CD8-positive, alpha-beta memory T cell (primary cell): Measurements from ENCODE around the gene MAP2. TPM values are rescaled to one million over a fixed set of nuclear protein-coding genes. Genes with fewer than 3 reads are reported as not detected.

Source experiments
- CTCF ChIA-PET: fragments of 350-600 bp; sonication (Branson Sonifier 250); formaldehyde crosslinking; loops from one replicate; lab custom pipeline; 2021; ENCODE audit warnings: antibody characterized with exemption; lab: Charles Lee
- POLR2A ChIA-PET: fragments of 350-600 bp; sonication (Branson Sonifier 250); formaldehyde crosslinking; loops from one replicate; lab custom pipeline; 2021; ENCODE audit warnings: antibody characterized with exemption; lab: Charles Lee
- DNase-seq, 5 donors: peaks; one replicate each; pipeline versions ENCODE4 v3.0.0 to v3.0.0-alpha.2; 2020 to 2022; ENCODE audit warnings: mixed read lengths in 1 of 5
- H3K27ac ChIP-seq: one replicate; pipeline ENCODE4 v1.7.0; 2013; ENCODE audit warnings: low read depth, mild to moderate bottlenecking, low read length, moderate library complexity
- H3K27me3 ChIP-seq: 2 replicates; pipeline ENCODE4 v1.7.0; 2013; ENCODE audit warnings: low read length, mild to moderate bottlenecking; ENCODE audit not compliant: insufficient read depth, poor library complexity, severe bottlenecking
- H3K36me3 ChIP-seq: 2 replicates; pipeline ENCODE4 v1.7.0; 2013; ENCODE audit warnings: mild to moderate bottlenecking, low read length, moderate library complexity; ENCODE audit not compliant: insufficient read depth
- H3K4me1 ChIP-seq: 2 replicates; pipeline ENCODE4 v1.7.0; 2013; ENCODE audit warnings: mild to moderate bottlenecking, low read length, moderate library complexity; ENCODE audit not compliant: insufficient read depth
- H3K4me3 ChIP-seq: 2 replicates; pipeline ENCODE4 v1.7.0; 2013; ENCODE audit warnings: mild to moderate bottlenecking, low read length
- H3K9me3 ChIP-seq: 2 replicates; pipeline ENCODE4 v1.7.0; 2013; ENCODE audit warnings: mild to moderate bottlenecking, low read length
- H3K27ac Mint-ChIP-seq, 8 donors: one replicate each; pipeline ENCODE4 v1.8.0; 2020 to 2021; ENCODE audit warnings: mixed read lengths in 8 of 8, mild to moderate bottlenecking in 6 of 8, inconsistent platforms in 3 of 8, moderate library complexity in 3 of 8
- H3K27me3 Mint-ChIP-seq, 2 donors: one replicate each; pipeline ENCODE4 v1.8.0; 2020 to 2021; ENCODE audit warnings: mixed read lengths in 2 of 2, mild to moderate bottlenecking in 1 of 2, moderate library complexity in 1 of 2
- H3K36me3 Mint-ChIP-seq, 3 donors: one replicate each; pipeline ENCODE4 v1.8.0; 2020 to 2021; ENCODE audit warnings: mixed read lengths in 3 of 3, inconsistent platforms in 1 of 3, mild to moderate bottlenecking in 1 of 3
- H3K4me1 Mint-ChIP-seq, 3 donors: one replicate each; pipeline ENCODE4 v1.8.0; 2020 to 2021; ENCODE audit warnings: mixed read lengths in 3 of 3, inconsistent platforms in 1 of 3, mild to moderate bottlenecking in 1 of 3
- H3K4me3 Mint-ChIP-seq, 7 donors: one replicate each; pipeline ENCODE4 v1.8.0; 2020 to 2021; ENCODE audit warnings: mixed read lengths in 7 of 7, mild to moderate bottlenecking in 6 of 7, moderate library complexity in 4 of 7, inconsistent platforms in 2 of 7
- H3K9me3 Mint-ChIP-seq, 5 donors: one replicate each; pipeline ENCODE4 v1.8.0; 2020 to 2022; ENCODE audit warnings: mixed read lengths in 5 of 5, mild to moderate bottlenecking in 3 of 5, moderate library complexity in 2 of 5, inconsistent platforms in 1 of 5
- polyA plus RNA-seq: library from polyadenylated mRNA; unstranded; fragments of 300-500 nt; fragmentation: Illumina TruSeq; gene quantifications from one replicate; pipeline ENCODE4 v1.2.3, GENCODE V29; 2021
- total RNA-seq, 2 experiments: library from RNA; stranded (reverse); gene quantifications; one replicate each; pipeline ENCODE4 v1.2.3, GENCODE V29; 2021

MAP2 gene
- total and polyA plus RNA-seq, 3 experiments from 2014 or later = 0.08 TPM; not detected in 2

DNA sequence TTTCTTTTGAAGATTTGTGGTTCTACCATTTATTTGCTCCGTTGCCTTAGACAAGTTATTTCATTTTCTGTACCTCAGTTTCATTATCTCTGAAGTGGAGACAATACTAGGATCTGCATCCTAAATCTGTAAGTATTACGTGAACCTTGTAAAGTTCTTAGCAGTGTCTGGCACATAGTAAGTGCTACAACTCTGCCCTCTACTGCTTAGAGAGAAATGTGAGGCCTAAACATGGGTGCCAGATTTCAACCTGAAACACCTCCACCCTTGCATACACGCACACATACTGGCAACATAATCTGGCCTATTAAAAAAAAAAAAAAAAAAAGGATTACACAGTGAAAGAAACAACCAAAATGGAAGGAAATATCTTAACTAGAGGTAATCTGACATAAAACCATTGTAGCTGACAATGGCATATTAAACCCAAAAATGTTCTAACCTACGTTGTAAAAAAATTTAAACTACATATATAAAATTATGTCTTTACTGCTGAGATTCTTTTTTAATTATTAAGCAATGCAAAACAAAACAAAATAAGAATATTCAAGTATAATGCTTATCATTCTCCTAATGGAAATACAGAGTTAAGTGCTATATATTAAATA lies 132.6 kb downstream of the MAP2 start:
- no peaks in the 10 kb centered on the region for H3K27me3 ChIP-seq
- no peak for DNase-seq
- H3K36me3 Mint-ChIP-seq = no peaks in the 10 kb centered on the region
- H3K4me3 ChIP-seq = no peak overlapping the region
- H3K9me3 ChIP-seq = no peaks in the 10 kb centered on the region
- peaks cover 0 to 3% (median 0%) of the 10 kb centered on the region in 5 donors for H3K9me3 Mint-ChIP-seq
- H3K27ac ChIP-seq = no peak overlapping the region
- no peak overlapping the region for H3K27ac Mint-ChIP-seq
- POLR2A ChIA-PET = no interaction called here
- no peaks in the 10 kb centered on the region for H3K36me3 ChIP-seq
- CTCF ChIA-PET = no interaction called here
- no peak overlapping the region for H3K4me3 Mint-ChIP-seq
- no peaks in the 10 kb centered on the region for H3K27me3 Mint-ChIP-seq
- no peaks in the 10 kb centered on the region for H3K4me1 Mint-ChIP-seq
- no peaks in the 10 kb centered on the region for H3K4me1 ChIP-seq

DNA sequence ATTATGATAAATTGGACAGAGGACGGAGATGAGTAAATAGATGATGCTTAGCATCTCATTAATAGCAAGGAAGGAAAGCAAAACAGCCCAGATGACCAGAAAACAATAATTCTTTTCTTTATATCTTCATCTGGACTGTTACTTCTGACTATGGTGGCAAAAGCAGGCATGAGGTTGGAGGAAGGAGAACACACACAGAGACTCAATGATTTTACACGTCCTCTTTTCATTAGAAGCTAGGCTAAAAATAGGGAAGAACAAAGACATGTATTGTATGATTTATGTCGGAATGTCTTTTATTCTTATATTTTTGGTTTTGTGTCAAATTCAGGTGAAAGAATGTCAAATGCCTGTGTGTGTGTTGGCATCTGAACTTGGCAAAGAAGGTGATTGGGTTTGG lies 137.1 kb downstream of the MAP2 start:
- H3K4me3 ChIP-seq = no peak overlapping the region
- H3K9me3 ChIP-seq = no peaks in the 10 kb centered on the region
- no peaks in the 10 kb centered on the region for H3K9me3 Mint-ChIP-seq
- POLR2A ChIA-PET = no interaction called here
- CTCF ChIA-PET = no interaction called here
- no peak overlapping the region for H3K4me3 Mint-ChIP-seq
- no peaks in the 10 kb centered on the region for H3K36me3 Mint-ChIP-seq
- no peaks in the 10 kb centered on the region for H3K27me3 ChIP-seq
- no peaks in the 10 kb centered on the region for H3K27me3 Mint-ChIP-seq
- DNase-seq = no peak
- H3K27ac ChIP-seq = no peak overlapping the region
- H3K4me1 ChIP-seq = no peaks in the 10 kb centered on the region
- H3K36me3 ChIP-seq = no peaks in the 10 kb centered on the region
- H3K27ac Mint-ChIP-seq = no peak overlapping the region
- no peaks in the 10 kb centered on the region for H3K4me1 Mint-ChIP-seq

DNA sequence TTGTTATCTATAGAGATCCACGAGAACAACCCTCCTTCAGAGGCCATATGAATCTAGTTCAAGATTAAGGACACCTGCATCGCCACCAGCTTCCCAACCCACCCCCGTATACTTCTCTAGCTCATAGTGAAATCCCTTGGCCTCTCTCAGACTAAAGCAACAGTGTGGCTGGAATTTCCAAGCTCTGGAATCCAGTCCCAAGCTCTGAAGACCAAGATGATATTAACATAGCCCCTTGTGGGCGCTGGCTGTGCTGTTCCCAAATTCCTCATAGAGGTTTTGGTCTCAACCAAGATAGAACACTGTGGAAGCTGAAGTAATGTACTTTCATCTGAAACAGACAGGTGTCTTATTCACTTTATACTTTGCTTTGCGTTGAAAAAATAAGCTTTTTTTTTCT lies 139.6 kb downstream of the MAP2 start:
- DNase-seq = no peak
- Mint-ChIP-seq H3K4me1 (no peaks in the 10 kb centered on the region), H3K4me3 (no peak overlapping the region), H3K27ac (no peak overlapping the region), H3K9me3 (no peaks in the 10 kb centered on the region), H3K27me3 (no peaks in the 10 kb centered on the region), H3K36me3 (no peaks in the 10 kb centered on the region)
- Histone ChIP-seq H3K4me1 (no peaks in the 10 kb centered on the region), H3K36me3 (no peaks in the 10 kb centered on the region), H3K27me3 (no peaks in the 10 kb centered on the region), H3K27ac (no peak overlapping the region), H3K9me3 (no peaks in the 10 kb centered on the region), H3K4me3 (no peak overlapping the region)
- ChIA-PET CTCF (no interaction called here), POLR2A (no interaction called here)

DNA sequence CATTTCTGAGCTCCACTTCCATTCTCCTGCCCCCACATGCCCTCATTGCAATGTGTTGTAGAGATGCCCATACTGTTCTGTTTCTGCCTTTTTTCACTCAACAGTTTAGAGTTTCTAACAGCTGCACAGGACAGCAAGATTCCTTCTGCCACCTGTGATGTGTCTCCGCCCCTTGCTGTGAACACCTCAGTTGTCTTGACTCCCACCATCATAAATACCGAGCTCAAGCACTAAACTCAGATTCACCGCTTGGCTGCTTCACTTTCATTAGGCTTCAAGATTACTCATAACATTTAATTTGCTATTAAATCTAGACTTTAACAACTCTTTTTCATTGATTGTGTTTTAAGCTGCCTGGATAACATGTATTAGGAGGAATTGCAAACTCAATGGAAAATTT lies 141.0 kb downstream of the MAP2 start:
- DNase-seq = no peak
- H3K4me3 ChIP-seq = no peak overlapping the region
- CTCF ChIA-PET = interaction anchor here (0.7 kb wide), 1 partner anchor 1066 kb away, joined by 3 read pairs; no protein-coding TSS in a partner anchor
- no peak overlapping the region for H3K27ac Mint-ChIP-seq
- no peaks in the 10 kb centered on the region for H3K9me3 Mint-ChIP-seq
- H3K27me3 Mint-ChIP-seq = no peaks in the 10 kb centered on the region
- no peaks in the 10 kb centered on the region for H3K4me1 ChIP-seq
- no peak overlapping the region for H3K27ac ChIP-seq
- H3K36me3 ChIP-seq = no peaks in the 10 kb centered on the region
- H3K9me3 ChIP-seq = no peaks in the 10 kb centered on the region
- H3K4me3 Mint-ChIP-seq = no peak overlapping the region
- no peaks in the 10 kb centered on the region for H3K36me3 Mint-ChIP-seq
- H3K27me3 ChIP-seq = no peaks in the 10 kb centered on the region
- no peaks in the 10 kb centered on the region for H3K4me1 Mint-ChIP-seq
- POLR2A ChIA-PET = no interaction called here

DNA sequence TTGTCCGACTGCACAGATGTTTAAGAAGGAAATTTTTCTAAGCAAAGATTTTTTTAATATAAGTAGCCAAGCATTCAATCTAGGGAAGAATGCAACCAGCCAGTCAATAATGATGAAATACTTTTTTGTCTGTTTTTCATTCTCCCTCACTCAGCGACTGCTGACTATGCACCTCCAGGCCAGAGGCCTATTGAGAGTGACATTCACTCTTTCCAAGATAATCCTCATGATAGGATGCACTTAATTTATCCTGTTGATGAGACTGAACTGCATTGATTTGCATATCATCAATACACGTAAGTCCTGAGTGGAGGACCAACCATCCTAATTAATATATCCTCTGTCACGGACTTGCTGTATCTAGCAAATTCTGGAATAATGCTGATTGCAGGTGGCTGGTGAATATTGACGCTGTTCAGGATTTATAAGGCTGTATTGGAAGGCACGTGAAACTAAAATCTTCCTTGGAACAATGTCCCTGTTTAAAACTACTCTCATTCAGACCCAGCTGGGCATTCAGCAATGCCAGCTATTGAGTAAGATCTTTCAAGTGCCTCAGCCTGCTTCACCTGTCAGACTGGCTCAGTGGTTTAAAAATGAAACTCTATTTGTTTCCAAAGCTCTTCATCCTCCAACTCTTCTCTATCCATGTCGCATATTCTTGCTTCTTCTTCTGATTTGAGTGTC lies 142.2 kb downstream of the MAP2 start:
- Histone ChIP-seq H3K4me3 (no peak overlapping the region), H3K36me3 (no peaks in the 10 kb centered on the region), H3K27me3 (no peaks in the 10 kb centered on the region), H3K9me3 (no peaks in the 10 kb centered on the region), H3K4me1 (no peaks in the 10 kb centered on the region), H3K27ac (no peak overlapping the region)
- ChIA-PET CTCF (no interaction called here), POLR2A (no interaction called here)
- no peaks in the 10 kb centered on the region for H3K4me1 Mint-ChIP-seq
- DNase-seq = no peak
- peaks cover 0 to 2% (median 0%) of the 10 kb centered on the region in 5 donors for H3K9me3 Mint-ChIP-seq
- H3K27me3 Mint-ChIP-seq = no peaks in the 10 kb centered on the region
- no peak overlapping the region for H3K4me3 Mint-ChIP-seq
- H3K36me3 Mint-ChIP-seq = no peaks in the 10 kb centered on the region
- H3K27ac Mint-ChIP-seq = no peak overlapping the region

DNA sequence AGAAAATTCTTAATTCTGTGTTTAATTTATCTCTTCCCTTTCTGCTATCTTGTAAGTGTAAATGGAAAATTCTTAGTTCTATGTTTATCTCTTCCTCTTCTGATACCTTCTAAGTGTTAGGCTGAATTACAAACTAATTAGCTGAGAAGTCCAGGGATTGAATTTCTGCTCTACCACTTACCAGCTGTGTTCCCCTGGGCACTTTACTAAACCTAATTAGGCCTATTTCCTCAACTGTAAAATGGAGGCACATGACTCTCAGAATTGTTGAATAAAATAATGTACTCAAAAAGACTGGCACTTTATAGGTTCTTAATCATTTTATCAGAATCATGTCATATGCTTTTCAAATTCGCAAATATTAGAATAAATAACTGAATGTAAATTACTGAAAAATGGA lies 146.3 kb downstream of the MAP2 start:
- H3K4me1 ChIP-seq = no peaks in the 10 kb centered on the region
- H3K4me1 Mint-ChIP-seq = no peaks in the 10 kb centered on the region
- DNase-seq = no peak
- no peak overlapping the region for H3K4me3 ChIP-seq
- no peak overlapping the region for H3K27ac ChIP-seq
- no peaks in the 10 kb centered on the region for H3K9me3 ChIP-seq
- H3K4me3 Mint-ChIP-seq = no peak overlapping the region
- no peaks in the 10 kb centered on the region for H3K36me3 Mint-ChIP-seq
- H3K27ac Mint-ChIP-seq = no peak overlapping the region
- H3K27me3 Mint-ChIP-seq = no peaks in the 10 kb centered on the region
- H3K9me3 Mint-ChIP-seq = peaks cover 0 to 2% (median 0%) of the 10 kb centered on the region in 5 donors
- POLR2A ChIA-PET = no interaction called here
- H3K27me3 ChIP-seq = no peaks in the 10 kb centered on the region
- CTCF ChIA-PET = no interaction called here
- no peaks in the 10 kb centered on the region for H3K36me3 ChIP-seq

DNA sequence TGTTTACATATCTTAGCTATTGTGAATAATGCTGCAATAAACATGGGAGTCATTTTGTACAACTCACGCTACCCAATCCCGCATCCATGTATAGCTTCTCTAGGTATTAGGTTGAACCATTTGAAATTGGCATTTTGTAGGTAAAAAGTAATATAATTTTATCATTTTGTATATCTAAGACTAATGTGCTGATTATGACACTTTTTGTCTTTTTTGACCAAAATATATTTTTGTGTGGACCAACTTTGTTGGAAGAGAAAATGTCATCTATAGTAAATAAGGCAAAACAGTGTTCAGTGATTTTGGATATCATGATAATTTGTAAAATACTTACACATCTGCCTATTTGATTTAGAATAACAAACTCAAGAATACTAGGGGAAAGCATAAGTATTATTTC lies 150.7 kb downstream of the MAP2 start:
- H3K4me1 ChIP-seq = no peaks in the 10 kb centered on the region
- DNase-seq = no peak
- Mint-ChIP-seq H3K27me3 (no peaks in the 10 kb centered on the region), H3K27ac (no peak overlapping the region), H3K4me1 (peaks cover 0 to 5% (median 5%) of the 10 kb centered on the region in 3 donors), H3K4me3 (no peak overlapping the region), H3K36me3 (no peaks in the 10 kb centered on the region), H3K9me3 (peaks cover 0 to 2% (median 0%) of the 10 kb centered on the region in 5 donors)
- H3K27ac ChIP-seq = no peak overlapping the region
- no peak overlapping the region for H3K4me3 ChIP-seq
- CTCF ChIA-PET = no interaction called here
- POLR2A ChIA-PET = no interaction called here
- no peaks in the 10 kb centered on the region for H3K9me3 ChIP-seq
- H3K27me3 ChIP-seq = no peaks in the 10 kb centered on the region
- no peaks in the 10 kb centered on the region for H3K36me3 ChIP-seq

DNA sequence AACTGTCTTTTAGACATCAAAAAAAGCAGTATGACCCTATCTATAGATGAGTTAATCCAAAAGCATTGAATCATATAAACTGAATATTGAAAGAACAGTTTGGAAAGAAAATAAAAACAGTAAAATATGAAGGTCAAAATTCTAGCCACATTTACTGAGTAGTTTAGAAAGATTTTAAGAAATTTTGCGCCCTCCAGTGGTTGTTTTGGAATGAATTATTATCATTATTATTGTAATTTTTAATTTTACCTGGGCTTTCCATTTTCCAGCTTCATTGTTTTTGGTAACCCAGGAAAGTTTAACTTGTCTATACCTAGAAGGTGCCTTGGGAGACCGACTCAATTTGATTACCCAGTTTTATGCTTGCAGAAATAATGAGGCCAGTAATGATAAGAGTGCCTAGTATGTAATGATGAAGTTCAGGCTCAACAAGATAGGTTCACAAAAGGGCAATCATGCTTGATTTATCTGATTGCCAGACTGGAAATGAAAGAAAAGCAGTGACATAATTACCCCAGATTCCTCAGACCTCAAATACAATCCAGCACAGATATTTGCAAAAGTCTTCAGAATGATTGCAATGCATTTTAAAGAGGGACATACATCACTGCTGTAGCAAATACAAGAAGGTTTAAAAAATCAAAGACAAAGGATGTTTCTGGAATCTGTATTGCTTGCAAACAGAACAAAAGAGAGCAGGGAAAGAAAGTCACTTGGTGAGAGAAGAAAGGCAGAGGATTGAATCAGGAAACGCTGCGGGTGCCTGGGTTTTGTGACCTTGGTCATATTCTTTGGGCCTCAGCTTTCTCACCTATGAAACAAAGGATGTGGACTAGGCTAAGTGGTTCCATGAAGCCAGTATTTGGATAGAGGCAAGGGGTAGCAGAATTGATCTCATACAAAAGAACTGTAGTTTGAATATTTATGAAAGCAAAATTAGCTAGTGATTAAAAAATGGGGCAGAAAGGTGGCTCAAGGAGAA lies 153.8 kb downstream of the MAP2 start:
- Histone ChIP-seq H3K36me3 (no peaks in the 10 kb centered on the region), H3K9me3 (no peaks in the 10 kb centered on the region), H3K4me3 (no peak overlapping the region), H3K4me1 (no peaks in the 10 kb centered on the region), H3K27ac (no peak overlapping the region), H3K27me3 (no peaks in the 10 kb centered on the region)
- H3K27ac Mint-ChIP-seq = no peak overlapping the region
- peaks cover 0 to 2% (median 0%) of the 10 kb centered on the region in 5 donors for H3K9me3 Mint-ChIP-seq
- H3K27me3 Mint-ChIP-seq = no peaks in the 10 kb centered on the region
- peaks cover 2 to 8% (median 6%) of the 10 kb centered on the region in 3 donors for H3K4me1 Mint-ChIP-seq
- DNase-seq = no peak
- ChIA-PET CTCF (no interaction called here), POLR2A (no interaction called here)
- H3K36me3 Mint-ChIP-seq = no peaks in the 10 kb centered on the region
- no peak overlapping the region for H3K4me3 Mint-ChIP-seq
